ENCODE data around the gene NOG.

GRCh38 chr17:56641894-56642293, 48.4 kb downstream of the NOG start:
- TF ChIP-seq CTCF (IDR thresholded peaks at IDR 0.05) (no peak), POLR2A (IDR thresholded peaks at IDR 0.05) (no peak)

Measured in tibial nerve (tissue), 3 donors.